Cerebellar cortex (tissue), 1 donor: Measurements from ENCODE around the gene CCHCR1.

Source experiments
- DNase-seq: peaks from one replicate; pipeline ENCODE4 v3.0.0-alpha.2; 2015; ENCODE audit warnings: low spot score

The CCHCR1 gene

GRCh38 chr6:31162463-31163165 is 5.0 kb upstream of the CCHCR1 start:
- DNase-seq: peak; percentile 67

GRCh38 chr6:31161216-31162126 is 3.9 kb upstream of the CCHCR1 start:
- DNase-seq: no peak

- no peak for DNase-seq
Observed at GRCh38 chr6:31158863-31159855, 1.6 kb upstream of the CCHCR1 start.

- DNase-seq: peak; percentile 99
Observed at GRCh38 chr6:31158140-31158862, 699 bp upstream of the CCHCR1 start, which contains the start of gene TCF19. Gene TCF19, plus strand, starts transcription at chr6:31158589. Its CDS starts 881 bp downstream, at chr6:31159470.

GRCh38 chr6:31156641-31157040 is 961 bp downstream of the CCHCR1 start:
- no peak for DNase-seq

- no peak for DNase-seq
Observed at GRCh38 chr6:31154436-31154835, 3.2 kb downstream of the CCHCR1 start.

GRCh38 chr6:31152781-31153180 is 4.8 kb downstream of the CCHCR1 start:
- no peak for DNase-seq

- no peak for DNase-seq
Observed at GRCh38 chr6:31149827-31150447, 7.7 kb downstream of the CCHCR1 start.

GRCh38 chr6:31145386-31145785 is 12.2 kb downstream of the CCHCR1 start:
- no peak for DNase-seq

GRCh38 chr6:31144970-31145340 is 12.6 kb downstream of the CCHCR1 start:
- no peak for DNase-seq

GRCh38 chr6:31144296-31144969 is 13.2 kb downstream of the CCHCR1 start:
- no peak for DNase-seq

GRCh38 chr6:31143148-31143547 is 14.5 kb downstream of the CCHCR1 start:
- no peak for DNase-seq

- no peak for DNase-seq
Observed at GRCh38 chr6:31142361-31142761, 15.2 kb downstream of the CCHCR1 start.

GRCh38 chr6:31140643-31141042 is 17.0 kb downstream of the CCHCR1 start:
- DNase-seq: no peak

GRCh38 chr6:31139599-31139998 is 18.0 kb downstream of the CCHCR1 start:
- DNase-seq: no peak

- no peak for DNase-seq
Observed at GRCh38 chr6:31138982-31139381, 18.6 kb downstream of the CCHCR1 start, which contains the start of gene PSORS1C2. Gene PSORS1C2, minus strand, starts transcription at chr6:31139066. Its CDS starts 40 bp downstream, at chr6:31139026.

GRCh38 chr6:31135710-31136109 is 21.9 kb downstream of the CCHCR1 start:
- no peak for DNase-seq

- DNase-seq: no peak
Observed at GRCh38 chr6:31132806-31133205, 24.8 kb downstream of the CCHCR1 start.

GRCh38 chr6:31131595-31131994 is 26.0 kb downstream of the CCHCR1 start:
- DNase-seq: no peak

GRCh38 chr6:31130751-31131150 is 26.9 kb downstream of the CCHCR1 start:
- DNase-seq: no peak
